ENCODE results near the gene CLMN. TPM values are rescaled to one million over a fixed set of nuclear protein-coding genes. Genes with fewer than 3 reads are reported as not detected.
A peak's percentile ranks its signal among the peaks of the same experiment; 100 is the strongest.

The CLMN gene
- total RNA-seq, 3 donors from 2014 or later (not counting 1 experiment from before 2014, with no cell fraction given), result 0.80 to 2.0 (median 1.8) TPM

DNA sequence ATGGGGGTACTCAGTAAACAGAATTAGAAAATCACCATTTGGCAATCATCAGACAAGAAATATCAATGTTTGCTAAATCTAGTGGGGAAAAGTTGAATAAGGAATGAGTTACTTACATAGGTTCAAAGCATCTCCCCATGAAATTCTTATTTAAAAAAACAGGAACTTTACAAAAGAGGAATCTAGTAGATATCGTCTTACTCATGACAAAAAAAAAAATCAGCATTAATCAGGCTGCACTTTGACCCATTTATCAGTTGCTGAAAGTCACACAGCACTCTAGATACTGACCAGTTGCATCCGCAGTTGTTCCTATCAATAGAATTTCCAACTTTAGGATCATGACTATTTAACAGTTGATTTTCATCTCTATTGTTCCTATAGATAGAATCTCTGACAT lies 156.6 kb downstream of the CLMN start:
- TF ChIP-seq CTCF (IDR thresholded peaks at IDR 0.05), result no peak
- DNase-seq, result no peak
- no peak overlapping the region for H3K4me3 ChIP-seq (ENCODE audit: low read length)
- peaks cover 4% of the 10 kb centered on the region for H3K4me1 ChIP-seq (ENCODE audit: control insufficient read depth, insufficient read depth, low read length)
- intact Hi-C loops (cut with micrococcal nuclease), result no loop called here
- WGBS (ENCODE audit: insufficient coverage), result 39% methylated on average over 1 of the region's 2 CpGs
- ATAC-seq, result no peak
- no peaks in the 10 kb centered on the region for H3K36me3 ChIP-seq (ENCODE audit: control insufficient read depth, insufficient read depth, low read length)
- Mint-ChIP-seq H3K9me3 (peaks cover 4 to 9% of the 10 kb centered on the region in 2 donors), H3K27me3 (ENCODE audit: low read depth in 2 of 2) (no peaks in the 10 kb centered on the region), H3K27ac (no peak overlapping the region), H3K36me3 (no peaks in the 10 kb centered on the region), H3K4me3 (no peak overlapping the region), H3K4me1 (peaks cover under 1 to 2% of the 10 kb centered on the region in 2 donors)
- H3K27ac ChIP-seq (ENCODE audit: low read length), result no peak overlapping the region
- H3K9me3 ChIP-seq (ENCODE audit: control insufficient read depth, insufficient read depth, low read length), result no peaks in the 10 kb centered on the region
- H3K27me3 ChIP-seq (ENCODE audit: control insufficient read depth, insufficient read depth, low read length), result no peaks in the 10 kb centered on the region

DNA sequence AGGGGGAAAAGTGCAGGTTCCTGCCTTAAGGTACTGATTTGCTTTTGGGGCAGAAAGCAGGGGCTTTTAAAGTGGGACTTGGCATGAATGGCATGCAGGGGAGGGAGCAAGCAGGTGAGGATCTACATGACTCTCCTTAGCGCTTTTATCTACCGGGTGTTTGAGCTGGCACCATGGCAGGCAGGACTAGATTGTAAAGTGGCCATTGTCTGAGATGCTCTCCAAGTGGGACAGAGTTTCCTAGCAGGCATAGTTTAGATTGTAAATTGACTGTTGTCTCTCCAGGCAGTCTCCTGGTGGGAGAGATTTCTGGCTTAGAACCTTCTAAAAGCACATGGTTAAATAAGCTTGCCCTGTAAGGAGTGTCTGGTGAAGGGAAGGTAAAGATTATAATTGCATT lies 157.1 kb downstream of the CLMN start:
- no peaks in the 10 kb centered on the region for H3K36me3 ChIP-seq (ENCODE audit: control insufficient read depth, insufficient read depth, low read length)
- no peak overlapping the region for H3K4me3 Mint-ChIP-seq
- H3K27ac Mint-ChIP-seq, result no peak overlapping the region
- DNase-seq (no peak), ATAC-seq (no peak)
- no peak overlapping the region for H3K27ac ChIP-seq (ENCODE audit: low read length)
- no peaks in the 10 kb centered on the region for H3K27me3 ChIP-seq (ENCODE audit: control insufficient read depth, insufficient read depth, low read length)
- peaks cover 9% of the 10 kb centered on the region for H3K4me1 ChIP-seq (ENCODE audit: control insufficient read depth, insufficient read depth, low read length)
- H3K9me3 ChIP-seq (ENCODE audit: control insufficient read depth, insufficient read depth, low read length), result no peaks in the 10 kb centered on the region
- TF ChIP-seq CTCF (IDR thresholded peaks at IDR 0.05), result no peak
- intact Hi-C loops (cut with micrococcal nuclease), result no loop called here
- no peaks in the 10 kb centered on the region for H3K36me3 Mint-ChIP-seq
- peaks cover 4 to 9% of the 10 kb centered on the region in 2 donors for H3K9me3 Mint-ChIP-seq
- 98% methylated on average over 2 of the region's 2 CpGs for WGBS (ENCODE audit: insufficient coverage)
- H3K4me3 ChIP-seq (ENCODE audit: low read length), result no peak overlapping the region
- no peaks in the 10 kb centered on the region for H3K27me3 Mint-ChIP-seq (ENCODE audit: low read depth in 2 of 2)
- peaks cover 5 to 7% of the 10 kb centered on the region in 2 donors for H3K4me1 Mint-ChIP-seq

GRCh38 chr14:95157327-95158189 lies 162.2 kb downstream of the CLMN start, which contains the start of gene DICER1:
DICER1 (minus strand) TSS chr14:95157529; CDS start chr14:95133458, 24,071 bp downstream.
- peak within 1 kb of the TSS; percentile 89 to 96 for H3K27ac Mint-ChIP-seq
- peak within 1 kb of the TSS; percentile 91 for H3K4me3 Mint-ChIP-seq
- Histone ChIP-seq H3K27me3 (ENCODE audit: control insufficient read depth, insufficient read depth, low read length) (no peaks in the 10 kb centered on the region), H3K36me3 (ENCODE audit: control insufficient read depth, insufficient read depth, low read length) (no peaks in the 10 kb centered on the region), H3K4me3 (ENCODE audit: low read length) (peak within 1 kb of the TSS; percentile 69), H3K27ac (ENCODE audit: low read length) (peak within 1 kb of the TSS; percentile 92), H3K4me1 (ENCODE audit: control insufficient read depth, insufficient read depth, low read length) (peaks cover 14% of the 10 kb centered on the region), H3K9me3 (ENCODE audit: control insufficient read depth, insufficient read depth, low read length) (no peaks in the 10 kb centered on the region)
- intact Hi-C loops (cut with micrococcal nuclease), result loop anchor here (5.0 kb wide), 1 partner anchor 380 kb away; the partner anchor contains the start of gene GLRX5
- under 1% methylated on average over 74 of the region's 77 CpGs for WGBS (ENCODE audit: insufficient coverage)
- peak; percentile 83 to 91 (median 84) for ATAC-seq
- H3K36me3 Mint-ChIP-seq, result no peaks in the 10 kb centered on the region
- peaks cover 37 to 38% of the 10 kb centered on the region in 2 donors for H3K4me1 Mint-ChIP-seq
- peak; percentile 94 to 96 for DNase-seq
- no peaks in the 10 kb centered on the region for H3K9me3 Mint-ChIP-seq
- H3K27me3 Mint-ChIP-seq (ENCODE audit: low read depth in 2 of 2), result no peaks in the 10 kb centered on the region
- TF ChIP-seq CTCF (IDR thresholded peaks at IDR 0.05), result no peak

Data from natural killer cell (primary cell).